Fibroblast of lung (primary cell): ENCODE results near the gene ROBO1.

Experiments
- EZH2 ChIP-seq: IDR thresholded peaks from 2 replicates; pipeline ENCODE4 v1.5.1; 2012; ENCODE audit warnings: low read length, control low read depth, mild to moderate bottlenecking; ENCODE audit errors: missing control alignments
- TF ChIP-seq, protein P1 (sequence below), 2 donors: IDR thresholded peaks in 1 of 2; conservative IDR thresholded peaks in 1 of 2; 1 replicate in 1 of 2; 2 replicates in 1 of 2; pipeline ENCODE4 v1.5.1; 2011 to 2012; ENCODE audit warnings: low read length in 2 of 2, control low read depth in 1 of 2, inconsistent platforms in 1 of 2, low read depth in 1 of 2, mild to moderate bottlenecking in 1 of 2

DNA sequence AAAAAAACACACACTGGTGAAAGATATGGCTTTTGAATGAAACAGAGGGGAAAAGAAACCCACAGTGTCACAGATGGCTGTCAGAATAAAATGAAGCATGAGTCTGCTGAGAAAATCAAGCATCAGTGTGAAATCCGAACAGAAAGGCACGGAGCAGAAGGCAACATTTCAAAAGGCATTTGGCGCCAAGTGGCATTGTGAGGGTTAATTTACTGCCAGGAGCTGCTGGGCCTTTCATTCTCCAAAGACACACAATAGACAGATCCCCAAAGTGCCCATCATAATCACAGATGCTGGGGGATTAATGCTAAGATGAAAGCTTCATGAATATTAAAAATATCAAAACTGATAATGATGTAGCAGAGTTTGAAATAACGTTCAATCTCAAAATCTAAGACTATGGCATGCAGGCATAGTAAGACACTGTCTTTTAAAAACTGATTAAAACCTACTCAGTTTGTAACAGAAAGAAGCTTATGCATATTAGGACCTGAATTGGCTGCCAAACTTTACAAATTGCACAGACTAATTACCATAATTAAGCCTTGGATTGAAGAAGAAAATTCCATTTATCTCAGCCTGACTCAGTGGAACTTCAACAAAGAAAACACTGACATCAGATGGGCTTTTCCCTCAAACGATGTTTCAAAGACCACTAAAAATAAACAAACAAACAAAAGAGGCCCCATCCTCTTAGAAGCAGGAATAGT is 589.2 kb downstream of the ROBO1 start:
- TF ChIP-seq, protein P1, sequence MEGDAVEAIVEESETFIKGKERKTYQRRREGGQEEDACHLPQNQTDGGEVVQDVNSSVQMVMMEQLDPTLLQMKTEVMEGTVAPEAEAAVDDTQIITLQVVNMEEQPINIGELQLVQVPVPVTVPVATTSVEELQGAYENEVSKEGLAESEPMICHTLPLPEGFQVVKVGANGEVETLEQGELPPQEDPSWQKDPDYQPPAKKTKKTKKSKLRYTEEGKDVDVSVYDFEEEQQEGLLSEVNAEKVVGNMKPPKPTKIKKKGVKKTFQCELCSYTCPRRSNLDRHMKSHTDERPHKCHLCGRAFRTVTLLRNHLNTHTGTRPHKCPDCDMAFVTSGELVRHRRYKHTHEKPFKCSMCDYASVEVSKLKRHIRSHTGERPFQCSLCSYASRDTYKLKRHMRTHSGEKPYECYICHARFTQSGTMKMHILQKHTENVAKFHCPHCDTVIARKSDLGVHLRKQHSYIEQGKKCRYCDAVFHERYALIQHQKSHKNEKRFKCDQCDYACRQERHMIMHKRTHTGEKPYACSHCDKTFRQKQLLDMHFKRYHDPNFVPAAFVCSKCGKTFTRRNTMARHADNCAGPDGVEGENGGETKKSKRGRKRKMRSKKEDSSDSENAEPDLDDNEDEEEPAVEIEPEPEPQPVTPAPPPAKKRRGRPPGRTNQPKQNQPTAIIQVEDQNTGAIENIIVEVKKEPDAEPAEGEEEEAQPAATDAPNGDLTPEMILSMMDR (conservative IDR thresholded peaks at IDR 0.05 in 1 of 2, IDR thresholded peaks at IDR 0.05 in 1 of 2; ENCODE audit: low read depth in 1 of 2, low read length in 2 of 2): no peak
- no peak for TF ChIP-seq EZH2
